Hypothalamus (tissue), 51 donors: ENCODE measurements around the gene MRGPRF.

Experiments
- DNase-seq, 51 donors: peaks; one replicate each; lab custom pipeline; 2025; lab: John Stamatoyannopoulos, UW

The MRGPRF gene

GRCh38 chr11:69030301-69030700 lies 17.3 kb upstream of the MRGPRF start:
- no peak for DNase-seq

GRCh38 chr11:69027704-69028372 lies 14.8 kb upstream of the MRGPRF start:
- DNase-seq: no peak

- no peak for DNase-seq
Observed at GRCh38 chr11:69024509-69024908, 11.5 kb upstream of the MRGPRF start.

GRCh38 chr11:69022260-69022659 lies 9.2 kb upstream of the MRGPRF start:
- no peak for DNase-seq

DNA sequence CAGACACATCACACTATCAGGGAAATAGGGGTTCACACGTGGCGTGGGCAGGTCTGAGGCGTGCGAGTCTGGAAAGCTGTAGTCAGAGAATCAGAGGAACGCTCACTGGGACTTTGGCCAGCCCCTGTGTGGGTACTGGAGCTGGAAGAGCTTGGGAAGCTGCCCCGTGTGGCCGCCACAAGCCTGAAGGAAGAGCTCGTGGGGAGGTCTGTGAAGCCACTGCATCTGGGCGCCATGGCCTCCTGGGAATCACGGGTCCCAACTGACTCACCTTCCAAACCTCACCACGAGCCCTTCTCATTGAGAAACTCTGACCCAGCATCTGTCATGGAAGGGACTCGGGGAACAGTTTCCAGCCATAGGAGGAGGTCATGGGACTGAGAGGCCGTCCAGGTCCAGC lies 5.9 kb upstream of the MRGPRF start:
- peak in 3 of 51 donors; percentile 8 to 9 (median 9) for DNase-seq

GRCh38 chr11:69017951-69018350 lies 4.9 kb upstream of the MRGPRF start:
- DNase-seq: no peak

GRCh38 chr11:69014898-69015549 lies 2.0 kb upstream of the MRGPRF start:
- DNase-seq: no peak

GRCh38 chr11:69014084-69014851 lies 1.2 kb upstream of the MRGPRF start:
- no peak for DNase-seq

DNA sequence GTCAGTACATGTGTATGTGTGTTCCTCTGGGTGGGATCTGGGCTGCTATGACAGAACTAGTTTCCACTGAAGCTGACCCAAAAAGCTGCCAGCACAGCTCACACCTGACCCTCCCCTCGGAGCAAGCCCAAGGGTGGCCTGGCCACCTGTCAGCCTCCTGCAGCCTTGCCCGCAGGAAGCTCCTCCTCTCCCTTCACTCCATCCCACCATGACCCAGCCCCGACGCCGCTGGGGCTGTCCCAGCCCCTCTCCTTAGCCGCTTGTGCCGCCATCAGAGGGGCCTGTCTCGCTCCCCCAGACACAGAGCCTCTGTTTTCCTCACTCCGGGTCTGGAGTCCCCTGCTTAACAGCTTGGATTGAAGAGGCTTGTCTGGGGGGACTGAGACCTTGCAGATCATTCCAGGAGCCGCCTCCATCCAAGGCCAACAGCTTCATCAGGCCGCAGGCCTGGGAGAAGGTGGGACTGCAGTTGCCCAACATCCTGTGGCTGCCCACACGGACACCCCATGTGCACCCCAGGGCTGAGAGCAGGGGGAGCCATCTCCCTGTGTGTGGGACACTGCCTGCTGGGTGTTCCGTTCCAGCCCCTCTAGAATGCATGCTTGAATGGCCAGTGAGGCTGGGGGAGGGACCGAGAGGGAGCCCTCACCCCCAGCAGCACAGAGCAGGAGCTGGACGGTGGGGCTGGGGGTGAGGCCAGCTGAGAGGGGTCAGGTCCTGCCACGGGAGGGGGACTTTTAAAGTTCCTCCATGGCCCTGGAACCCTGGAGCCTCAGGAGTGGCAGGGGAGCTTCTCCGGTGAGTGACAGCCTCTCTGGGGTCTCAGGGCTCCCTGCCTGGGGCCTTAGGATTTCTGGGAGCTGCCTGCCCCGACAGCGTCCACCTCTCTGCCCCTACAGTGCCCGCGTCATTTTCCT lies 696 bp downstream of the MRGPRF start:
- DNase-seq: no peak

DNA sequence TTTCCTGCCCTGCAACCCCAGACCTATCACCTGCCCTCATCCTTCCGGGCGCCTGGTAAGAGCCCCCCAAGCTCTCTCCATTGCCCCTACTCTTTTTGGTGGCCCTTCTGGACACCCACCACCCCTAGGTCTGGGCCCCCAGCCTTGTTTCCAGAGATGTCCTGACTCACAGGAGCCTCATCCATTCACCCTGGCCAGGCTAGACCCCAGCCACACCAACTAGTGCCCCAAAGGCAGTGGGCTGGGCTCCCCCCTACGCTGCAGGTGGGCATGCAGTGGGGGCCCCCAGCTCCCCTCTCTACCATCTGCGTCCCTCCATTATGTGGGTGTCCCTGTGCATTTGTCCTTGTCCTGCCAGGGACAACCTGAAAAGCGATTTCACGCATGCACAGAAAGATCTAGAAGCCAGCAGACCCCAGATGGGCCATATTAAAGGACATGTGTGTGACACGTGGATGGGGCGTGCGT lies 1.4 kb downstream of the MRGPRF start:
- no peak for DNase-seq

GRCh38 chr11:69010964-69011623 lies 2.0 kb downstream of the MRGPRF start:
- peak in 29 of 51 donors; percentile 13 to 71 (median 38) for DNase-seq

DNA sequence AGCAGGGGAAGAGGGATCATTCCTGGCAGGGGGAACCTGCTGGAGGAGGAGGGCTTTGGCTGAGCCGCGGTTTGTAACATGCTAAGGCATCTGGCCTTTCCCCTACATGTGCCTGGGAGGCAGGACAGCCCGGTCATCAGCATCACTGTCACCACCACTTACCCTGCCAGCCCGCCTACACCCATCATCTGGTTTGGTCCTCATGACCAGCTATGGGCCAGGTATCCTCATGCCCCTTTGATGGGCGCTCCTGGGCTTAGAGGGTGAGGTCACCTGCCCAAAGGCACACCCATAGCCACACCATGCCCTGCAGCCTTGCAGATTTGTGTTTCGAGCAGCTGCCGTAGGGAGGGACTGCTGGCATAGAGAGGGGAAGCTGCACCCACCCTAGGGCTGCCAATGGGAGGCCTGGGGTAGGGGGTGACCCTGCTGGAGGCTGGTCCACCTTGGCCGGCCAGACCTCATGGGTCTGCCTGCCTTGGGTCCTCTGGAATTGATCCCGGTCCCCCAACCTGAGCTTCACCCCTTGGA lies 2.6 kb downstream of the MRGPRF start:
- no peak for DNase-seq

GRCh38 chr11:69009441-69010211 lies 3.4 kb downstream of the MRGPRF start:
- DNase-seq: no peak

- DNase-seq: no peak
Observed at GRCh38 chr11:69008737-69009440, 4.2 kb downstream of the MRGPRF start.

DNA sequence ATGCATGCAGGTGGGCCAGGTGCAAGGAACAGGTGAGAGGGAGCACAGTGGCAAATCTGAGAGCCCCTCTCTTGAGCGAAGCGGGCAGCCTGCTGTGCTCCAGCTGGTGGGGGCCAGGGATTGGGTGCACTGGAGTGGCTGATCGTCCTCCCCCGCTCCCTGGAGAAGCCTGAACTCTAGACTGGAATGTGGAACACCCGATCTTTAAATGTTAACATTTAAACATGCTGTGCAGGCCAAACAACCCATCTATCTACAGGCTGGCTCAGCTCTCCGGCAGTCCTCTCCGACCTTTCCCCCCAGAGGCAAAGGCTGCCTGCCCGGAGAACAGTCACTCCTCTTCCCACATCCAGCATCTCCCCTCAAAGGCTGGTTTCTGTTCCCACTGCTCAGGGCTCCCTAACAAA lies 5.1 kb downstream of the MRGPRF start:
- no peak for DNase-seq

DNA sequence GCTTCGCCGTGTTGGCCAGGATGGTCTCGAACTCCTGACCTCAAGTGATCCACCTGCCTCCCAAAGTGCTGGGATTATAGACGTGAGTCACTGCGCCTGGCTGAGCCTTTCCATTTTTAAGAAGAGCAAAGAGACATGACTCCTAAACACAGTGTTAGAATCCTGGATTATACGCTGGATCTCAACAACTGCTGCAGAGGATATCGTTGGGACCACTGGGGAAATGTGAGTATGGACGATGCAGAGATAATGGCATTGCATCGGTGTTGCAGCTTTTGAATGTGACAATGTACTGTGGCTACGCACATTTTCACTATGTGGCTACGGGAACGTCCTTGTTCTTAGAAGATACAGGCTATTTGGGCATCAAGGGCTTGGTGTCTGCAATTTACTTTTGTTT lies 6.2 kb downstream of the MRGPRF start:
- no peak for DNase-seq

DNA sequence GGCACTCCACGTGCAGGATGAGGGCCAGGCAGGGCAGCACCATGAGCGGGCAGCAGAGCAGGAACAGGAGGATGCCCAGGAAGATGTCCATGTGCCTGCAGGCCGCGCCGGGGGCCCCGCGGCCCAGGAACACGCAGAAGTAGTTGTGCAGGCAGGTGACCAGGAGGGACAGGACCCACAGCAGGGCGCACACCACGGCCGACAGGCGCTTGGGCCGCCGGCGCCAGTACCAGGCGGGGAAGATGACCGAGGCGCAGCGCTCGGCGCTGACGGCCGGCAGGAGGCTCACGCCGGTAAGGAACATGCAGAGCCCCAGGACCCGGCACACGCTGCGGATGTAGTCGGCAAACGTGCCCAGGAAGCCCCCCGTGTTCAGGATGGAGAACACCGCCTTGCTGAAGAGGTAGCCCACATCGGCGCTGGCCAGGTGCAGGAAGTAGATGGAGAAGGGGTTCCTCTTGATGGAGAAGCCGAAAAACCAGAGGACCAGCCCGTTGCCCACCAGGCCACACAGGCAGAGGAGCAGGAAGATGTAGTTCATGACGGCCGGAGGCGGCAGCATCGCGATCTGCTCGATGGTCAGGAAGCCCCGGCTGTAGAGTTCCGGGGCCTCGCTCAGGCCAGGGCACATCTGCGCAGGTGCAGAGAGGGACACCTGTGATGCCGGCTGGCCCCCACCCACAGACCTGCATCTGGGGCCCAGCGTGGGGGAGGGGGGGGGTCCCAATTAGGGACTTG lies 7.2 kb downstream of the MRGPRF start:
- no peak for DNase-seq

DNA sequence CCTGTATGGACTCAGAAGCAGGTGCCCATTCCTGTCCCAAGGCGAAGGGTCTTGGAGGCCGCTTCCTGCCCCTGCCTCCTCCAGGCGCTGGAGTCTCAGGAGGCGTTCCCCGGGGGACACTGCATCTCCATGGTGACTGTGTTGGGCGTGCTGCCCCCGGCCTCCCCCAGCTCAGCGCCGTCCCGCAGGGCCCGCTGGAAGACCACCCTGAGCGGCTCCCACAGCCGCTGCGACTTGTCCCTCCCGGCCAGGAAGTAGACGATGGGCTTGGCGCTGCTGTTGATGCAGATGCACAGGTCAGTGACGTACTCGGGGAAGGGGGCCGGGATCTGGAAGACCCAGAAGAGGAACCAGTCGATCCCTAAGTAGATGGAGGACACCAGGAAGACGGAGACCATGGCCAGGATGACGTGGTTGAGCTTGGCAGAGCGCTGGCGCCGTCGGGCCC lies 7.8 kb downstream of the MRGPRF start:
- no peak for DNase-seq
